Endothelial cell of umbilical vein (primary cell): ENCODE results near the gene TRAIP.

Experiments used
- CTCF ChIP-seq, 2 donors: IDR thresholded peaks; 1 replicate in 1 of 2; 2 replicates in 1 of 2; pipeline ENCODE4 v1.5.1; 2011; ENCODE audit warnings: low read length in 2 of 2, mild to moderate bottlenecking in 2 of 2, moderate library complexity in 2 of 2, control low read depth in 1 of 2, inconsistent platforms in 1 of 2, low read depth in 1 of 2; ENCODE audit not compliant: insufficient read depth in 1 of 2; ENCODE audit errors: extremely low read depth in 1 of 2
- POLR2A ChIP-seq: IDR thresholded peaks from 2 replicates; pipeline ENCODE4 v1.6.1; 2012; ENCODE audit warnings: low read depth, mild to moderate bottlenecking, control low read depth, low read length

DNA sequence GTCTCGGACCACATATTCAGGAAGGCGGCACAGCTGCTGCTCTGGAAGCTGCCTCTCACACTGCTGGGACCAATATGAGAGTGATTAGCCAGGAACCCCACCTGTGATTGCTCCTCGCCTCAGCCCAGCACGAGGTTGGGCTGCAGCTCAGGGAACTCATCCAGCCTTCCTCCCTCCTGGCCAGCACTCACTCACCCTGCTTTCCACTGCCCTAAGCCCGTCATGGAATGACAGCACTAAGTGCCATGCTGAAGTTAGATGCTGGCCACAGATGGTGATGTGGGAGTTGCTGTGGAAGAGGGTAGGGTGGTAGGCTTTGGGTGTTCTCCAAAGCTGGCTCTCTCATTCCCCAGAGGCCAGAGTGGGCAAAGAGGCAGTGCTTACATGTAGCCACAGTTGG lies 40.0 kb upstream of the TRAIP start:
- no peak for TF ChIP-seq CTCF (IDR thresholded peaks at IDR 0.05; ENCODE audit: extremely low read depth in 1 of 2, insufficient read depth in 1 of 2, low read depth in 1 of 2, low read length in 2 of 2)
- TF ChIP-seq POLR2A, result no peak
